DND-41 (cell line): ENCODE measurements around the gene PLXNA3.

Experiments used
- ATAC-seq: fragments of 200-7000 bp; cut with Tn5 transposase; 3 replicates; pipeline ENCODE4 v1.9.1; 2021; ENCODE audit warnings: low read depth; ENCODE audit not compliant: insufficient read depth
- DNase-seq: peaks from one replicate; pipeline ENCODE4 v3.0.0-alpha.2; 2020
- H2AFZ ChIP-seq: 2 replicates; pipeline ENCODE4 v1.6.0; 2012; ENCODE audit warnings: low read depth, low read length
- H3K27ac ChIP-seq: 2 replicates; pipeline ENCODE4 v1.5.1; 2012; ENCODE audit warnings: low read length, inconsistent platforms
- H3K27me3 ChIP-seq: fragments of 200-600 bp; sonication (generic); 2 replicates; pipeline ENCODE4 v1.6.0; 2012; ENCODE audit warnings: low read length, mild to moderate bottlenecking, inconsistent platforms; ENCODE audit not compliant: insufficient read depth, poor library complexity
- H3K36me3 ChIP-seq: 2 replicates; pipeline ENCODE4 v1.5.1; 2012; ENCODE audit warnings: low read length, inconsistent platforms; ENCODE audit not compliant: insufficient read depth
- H3K4me1 ChIP-seq: 2 replicates; pipeline ENCODE4 v1.5.1; 2012; ENCODE audit warnings: mild to moderate bottlenecking, low read length; ENCODE audit not compliant: insufficient read depth
- H3K4me2 ChIP-seq: 2 replicates; pipeline ENCODE4 v1.6.0; 2012; ENCODE audit warnings: mild to moderate bottlenecking, moderate library complexity, low read length, inconsistent platforms; ENCODE audit not compliant: insufficient read depth
- H3K4me3 ChIP-seq, 2 experiments: fragments of 200-600 bp in 1 of 2; shearing (Covaris generic) in 1 of 2; 2 replicates each; pipeline ENCODE4 v1.5.1; 2012 to 2016; ENCODE audit warnings: inconsistent platforms in 2 of 2, low read length in 2 of 2, mild to moderate bottlenecking in 2 of 2, low read depth in 1 of 2, moderate library complexity in 1 of 2
- H3K79me2 ChIP-seq: 2 replicates; pipeline ENCODE4 v1.6.0; 2012; ENCODE audit warnings: low read length, inconsistent platforms; ENCODE audit not compliant: insufficient read depth
- H3K9ac ChIP-seq: 2 replicates; pipeline ENCODE4 v1.6.0; 2012; ENCODE audit warnings: low read depth, mild to moderate bottlenecking, inconsistent platforms, low read length, moderate library complexity
- H3K9me3 ChIP-seq: 2 replicates; pipeline ENCODE4 v1.5.1; 2012; ENCODE audit warnings: low read length, moderate library complexity, mild to moderate bottlenecking, inconsistent platforms; ENCODE audit not compliant: insufficient read depth, severe bottlenecking
- H4K20me1 ChIP-seq: 2 replicates; pipeline ENCODE4 v1.6.0; 2012; ENCODE audit warnings: low read length; ENCODE audit not compliant: insufficient read depth
- CTCF ChIP-seq: IDR thresholded peaks from 2 replicates; pipeline ENCODE4 v1.5.1; 2012; ENCODE audit warnings: borderline replicate concordance, low read length, moderate library complexity, mild to moderate bottlenecking; ENCODE audit not compliant: poor library complexity, severe bottlenecking; ENCODE audit errors: extremely low read depth
- EZH2 ChIP-seq: IDR thresholded peaks from 3 replicates; pipeline ENCODE4 v1.6.1; 2012; ENCODE audit warnings: borderline replicate concordance, low read depth, mild to moderate bottlenecking, moderate library complexity, low read length, inconsistent platforms; ENCODE audit not compliant: severe bottlenecking

PLXNA3 gene

GRCh38 chrX:154430479-154430878 lies 27.6 kb upstream of the PLXNA3 start:
- H3K4me3 ChIP-seq = no peak overlapping the region
- H3K36me3 ChIP-seq = peaks cover 39% of the 10 kb centered on the region
- no peaks in the 10 kb centered on the region for H3K27me3 ChIP-seq
- H3K27ac ChIP-seq = no peak overlapping the region
- H3K4me2 ChIP-seq = no peak overlapping the region; the same call in 1 of the 2 replicates
- H3K4me1 ChIP-seq = peaks cover 34% of the 10 kb centered on the region
- no peaks in the 10 kb centered on the region for H3K9me3 ChIP-seq
- DNase-seq (no peak), ATAC-seq (no peak)
- H2AFZ ChIP-seq = no peak overlapping the region
- no peak overlapping the region for H3K9ac ChIP-seq
- no peaks in the 10 kb centered on the region for H4K20me1 ChIP-seq
- peaks cover 30% of the 10 kb centered on the region for H3K79me2 ChIP-seq
- TF ChIP-seq CTCF (no peak), EZH2 (no peak)

GRCh38 chrX:154430916-154431315 lies 27.2 kb upstream of the PLXNA3 start:
- no peak overlapping the region for H3K4me3 ChIP-seq
- peaks cover 38% of the 10 kb centered on the region for H3K4me1 ChIP-seq
- no peaks in the 10 kb centered on the region for H4K20me1 ChIP-seq
- H3K4me2 ChIP-seq = no peak overlapping the region
- ATAC-seq (no peak), DNase-seq (no peak)
- H3K27me3 ChIP-seq = no peaks in the 10 kb centered on the region
- H3K36me3 ChIP-seq = peaks cover 44% of the 10 kb centered on the region
- H3K9me3 ChIP-seq = no peaks in the 10 kb centered on the region
- H2AFZ ChIP-seq = no peak overlapping the region
- no peak overlapping the region for H3K9ac ChIP-seq
- H3K27ac ChIP-seq = no peak overlapping the region
- TF ChIP-seq EZH2 = no peak
- TF ChIP-seq CTCF = no peak
- H3K79me2 ChIP-seq = peaks cover 30% of the 10 kb centered on the region

- no peak overlapping the region for H2AFZ ChIP-seq
- no peaks in the 10 kb centered on the region for H3K9me3 ChIP-seq
- no peak overlapping the region for H3K4me3 ChIP-seq
- H3K4me1 ChIP-seq = peaks cover 41% of the 10 kb centered on the region
- no peak overlapping the region for H3K4me2 ChIP-seq
- no peaks in the 10 kb centered on the region for H4K20me1 ChIP-seq
- no peak overlapping the region for H3K9ac ChIP-seq
- ATAC-seq = no peak
- no peak overlapping the region for H3K27ac ChIP-seq
- peaks cover 45% of the 10 kb centered on the region for H3K36me3 ChIP-seq
- H3K79me2 ChIP-seq = peaks cover 30% of the 10 kb centered on the region
- TF ChIP-seq CTCF (no peak), EZH2 (no peak)
- DNase-seq = no peak
- no peaks in the 10 kb centered on the region for H3K27me3 ChIP-seq
These were observed 26.7 kb upstream of the PLXNA3 start for GRCh38 chrX:154431341-154431740.

- H3K9ac ChIP-seq = no peak overlapping the region
- DNase-seq (no peak), ATAC-seq (no peak)
- H3K4me2 ChIP-seq = no peak overlapping the region
- H4K20me1 ChIP-seq = no peaks in the 10 kb centered on the region
- H3K79me2 ChIP-seq = peaks cover 30% of the 10 kb centered on the region
- H3K9me3 ChIP-seq = no peaks in the 10 kb centered on the region
- no peak for TF ChIP-seq CTCF
- no peak for TF ChIP-seq EZH2
- no peak overlapping the region for H3K27ac ChIP-seq
- no peaks in the 10 kb centered on the region for H3K27me3 ChIP-seq
- peaks cover 45% of the 10 kb centered on the region for H3K36me3 ChIP-seq
- no peak overlapping the region for H3K4me3 ChIP-seq
- peaks cover 38% of the 10 kb centered on the region for H3K4me1 ChIP-seq
- H2AFZ ChIP-seq = no peak overlapping the region
These were observed 25.9 kb upstream of the PLXNA3 start for GRCh38 chrX:154432210-154432609.
